ENCODE measurements around the gene ATP5MK.
"Not testable (repeated sequence)": the region's sequence is repeated elsewhere in the genome, so short reads cannot be mapped to it uniquely, and the experiment has no call there.

The ATP5MK gene

DNA sequence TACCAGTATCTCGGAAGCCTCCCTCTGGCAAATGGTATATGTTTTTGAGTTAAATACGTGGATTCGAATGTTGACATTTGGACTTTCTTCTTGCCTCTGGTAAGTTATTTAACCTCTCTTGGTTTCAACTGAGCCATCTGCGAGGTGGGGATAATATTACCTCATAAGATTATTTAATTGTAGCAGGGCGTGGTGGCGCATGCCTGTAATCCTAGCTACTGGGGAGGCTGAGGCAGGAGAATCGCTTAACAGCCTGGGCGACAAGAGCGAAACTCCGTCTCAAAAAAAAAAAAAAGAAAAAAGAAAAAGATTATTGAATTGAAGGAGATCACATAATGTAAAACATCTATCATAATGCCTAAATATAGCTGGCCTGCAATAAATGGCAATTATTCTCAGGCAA lies 28.9 kb downstream of the ATP5MK start:
- no peak for FAIRE-seq
- no peak for DNase-seq (ENCODE audit: insufficient read length, low spot score)
- TF ChIP-seq POLR2A (IDR thresholded peaks at IDR 0.05; ENCODE audit: low read depth, low read length) = no peak

DNA sequence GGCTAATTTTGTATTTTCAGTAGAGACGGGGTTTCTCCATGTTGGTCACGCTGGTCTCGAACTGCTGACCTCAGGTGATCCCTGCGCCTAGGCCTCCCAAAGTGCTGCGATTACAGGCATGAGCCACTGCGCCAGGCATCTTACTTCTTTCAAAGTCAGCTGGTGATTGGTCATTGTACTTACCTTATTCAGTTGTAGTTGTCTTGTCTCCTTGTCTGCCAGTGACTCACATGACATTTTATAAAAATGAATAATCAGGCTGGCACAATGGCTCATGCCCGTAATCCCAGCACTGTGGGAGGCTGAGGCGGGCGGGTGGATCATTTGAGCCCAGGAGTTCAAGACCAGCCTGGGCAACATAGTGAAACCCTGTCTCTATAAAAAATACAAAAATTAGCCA lies 35.5 kb downstream of the ATP5MK start:
- peak; percentile 23 for FAIRE-seq
- peak; percentile 72 for DNase-seq (ENCODE audit: insufficient read length, low spot score)

DNA sequence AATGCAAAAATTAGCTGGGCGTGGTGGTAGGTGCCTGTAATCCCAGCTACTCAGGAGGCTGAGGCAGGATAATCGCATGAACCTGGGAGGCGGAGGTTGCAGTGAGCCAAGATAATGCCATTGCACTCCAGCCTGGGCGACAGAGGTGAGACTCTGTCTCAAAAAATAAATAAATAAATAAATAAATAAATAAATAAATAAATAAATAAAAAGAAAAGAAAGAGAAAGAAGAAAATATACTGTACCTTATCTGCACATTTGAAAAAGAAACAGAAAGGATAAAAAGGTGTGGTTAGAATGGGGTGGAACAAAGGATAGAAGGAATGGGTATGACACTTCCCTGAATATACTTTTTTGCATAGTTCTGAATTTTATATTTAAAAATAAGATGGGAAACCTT lies 36.8 kb downstream of the ATP5MK start:
- not testable (repeated sequence) for FAIRE-seq; DNase-seq (ENCODE audit: insufficient read length, low spot score)

GRCh38 chr10:103355906-103356599 lies 40.2 kb downstream of the ATP5MK start:
- no peak for FAIRE-seq
- no peak for TF ChIP-seq POLR2A (IDR thresholded peaks at IDR 0.05; ENCODE audit: low read depth, low read length)
- DNase-seq (ENCODE audit: insufficient read length, low spot score) = no peak

GRCh38 chr10:103354567-103354966 lies 41.7 kb downstream of the ATP5MK start:
- not testable (repeated sequence) for DNase-seq (ENCODE audit: insufficient read length, low spot score); FAIRE-seq

DNA sequence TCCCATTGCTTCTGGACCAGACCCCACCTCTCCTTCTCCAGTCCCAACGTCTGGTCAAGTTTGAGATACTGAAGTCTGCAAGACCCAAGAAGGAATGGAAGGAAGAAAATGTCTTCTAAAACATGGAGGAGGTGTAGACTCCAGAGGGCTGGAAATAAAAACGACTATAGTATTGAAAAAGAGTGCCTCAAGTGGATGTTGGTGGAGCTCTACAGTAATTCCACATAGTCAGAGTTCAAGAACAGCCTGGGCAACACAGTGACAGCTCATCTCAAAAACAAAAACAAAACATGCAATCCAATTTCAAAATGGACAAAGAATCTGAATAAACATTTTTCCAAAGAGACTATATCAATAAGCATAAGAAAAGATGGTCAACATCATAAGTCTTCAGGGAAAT lies 43.0 kb downstream of the ATP5MK start:
- no peak for TF ChIP-seq POLR2A (IDR thresholded peaks at IDR 0.05; ENCODE audit: low read depth, low read length)
- DNase-seq (ENCODE audit: insufficient read length, low spot score) = peak; percentile 9
- FAIRE-seq = no peak

- DNase-seq (ENCODE audit: insufficient read length, low spot score) (peak; percentile 60), FAIRE-seq (no peak)
- TF ChIP-seq POLR2A (IDR thresholded peaks at IDR 0.05; ENCODE audit: low read depth, low read length) = peak; percentile 85
Measured at GRCh38 chr10:103350517-103351260, 45.6 kb downstream of the ATP5MK start, which contains the start of gene PCGF6. Gene PCGF6, minus strand, starts transcription at chr10:103351140. Its CDS starts 74 bp downstream, at chr10:103351066.

DNA sequence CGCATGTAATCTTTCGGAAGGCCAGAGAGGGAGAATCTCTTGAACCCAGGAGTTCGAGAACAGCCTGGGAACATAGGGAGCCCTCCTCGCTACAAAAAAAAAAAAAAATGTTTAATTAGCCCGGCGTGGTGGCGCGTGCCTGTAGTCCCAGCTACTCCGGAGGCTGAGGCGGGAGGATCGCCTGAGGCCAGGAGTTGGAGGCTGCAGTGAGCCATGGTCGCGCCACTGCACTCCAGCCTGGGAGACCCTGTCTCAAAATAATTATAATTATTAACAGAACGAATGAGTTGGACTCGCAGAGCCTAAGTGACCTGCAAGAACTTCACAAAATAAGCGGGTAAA lies 46.1 kb downstream of the ATP5MK start:
- TF ChIP-seq POLR2A (IDR thresholded peaks at IDR 0.05; ENCODE audit: low read depth, low read length) = no peak
- DNase-seq (ENCODE audit: insufficient read length, low spot score) (no peak), FAIRE-seq (no peak)

All from H54 (cell line).